ENCODE results near the gene ETHE1. TPM values are rescaled to one million over a fixed set of nuclear protein-coding genes. Genes with fewer than 3 reads are reported as not detected.

ETHE1 gene
- total RNA-seq, 3 donors from 2014 or later = 41.6 to 70.1 (median 59.4) TPM

- H3K36me3 ChIP-seq = no peaks in the 10 kb centered on the region
- no peaks in the 10 kb centered on the region for H3K9me3 ChIP-seq
- no peaks in the 10 kb centered on the region for H3K4me1 ChIP-seq
- H3K27ac ChIP-seq = no peak overlapping the region
- intact Hi-C loops (cut with DNase I; ENCODE audit: low total_unique reads) = no loop called here
- no peaks in the 10 kb centered on the region for H3K27me3 ChIP-seq
- no peak for DNase-seq (ENCODE audit: low spot score in 2 of 2)
- H3K4me3 ChIP-seq = no peak overlapping the region
- TF ChIP-seq POLR2AphosphoS5 (IDR thresholded peaks at IDR 0.05) (no peak), CTCF (IDR thresholded peaks at IDR 0.05) (no peak), POLR2A (IDR thresholded peaks at IDR 0.05) (no peak)
Observed at GRCh38 chr19:43489979-43490599, 36.9 kb downstream of the ETHE1 start.

GRCh38 chr19:43489310-43489709, 37.7 kb downstream of the ETHE1 start:
- intact Hi-C loops (cut with DNase I; ENCODE audit: low total_unique reads) = no loop called here
- no peaks in the 10 kb centered on the region for H3K4me1 ChIP-seq
- H3K36me3 ChIP-seq = no peaks in the 10 kb centered on the region
- H3K4me3 ChIP-seq = no peak overlapping the region
- H3K9me3 ChIP-seq = no peaks in the 10 kb centered on the region
- no peak overlapping the region for H3K27ac ChIP-seq
- TF ChIP-seq CTCF (IDR thresholded peaks at IDR 0.05) (no peak), POLR2A (IDR thresholded peaks at IDR 0.05) (no peak), POLR2AphosphoS5 (IDR thresholded peaks at IDR 0.05) (no peak)
- no peaks in the 10 kb centered on the region for H3K27me3 ChIP-seq
- no peak for DNase-seq (ENCODE audit: low spot score in 2 of 2)

- no peaks in the 10 kb centered on the region for H3K9me3 ChIP-seq
- TF ChIP-seq CTCF (IDR thresholded peaks at IDR 0.05) = no peak
- no peak for TF ChIP-seq POLR2AphosphoS5 (IDR thresholded peaks at IDR 0.05)
- no peak for TF ChIP-seq POLR2A (IDR thresholded peaks at IDR 0.05)
- H3K36me3 ChIP-seq = no peaks in the 10 kb centered on the region
- H3K4me1 ChIP-seq = no peaks in the 10 kb centered on the region
- no peak overlapping the region for H3K27ac ChIP-seq
- no peaks in the 10 kb centered on the region for H3K27me3 ChIP-seq
- intact Hi-C loops (cut with DNase I; ENCODE audit: low total_unique reads) = no loop called here
- no peak for DNase-seq (ENCODE audit: low spot score in 2 of 2)
- H3K4me3 ChIP-seq = no peak overlapping the region
Observed at GRCh38 chr19:43488179-43488578, 38.8 kb downstream of the ETHE1 start.

GRCh38 chr19:43486412-43486811, 40.6 kb downstream of the ETHE1 start:
- DNase-seq (ENCODE audit: low spot score in 2 of 2) = no peak
- intact Hi-C loops (cut with DNase I; ENCODE audit: low total_unique reads) = no loop called here
- Histone ChIP-seq H3K4me3 (no peak overlapping the region), H3K27me3 (no peaks in the 10 kb centered on the region), H3K27ac (no peak overlapping the region), H3K9me3 (no peaks in the 10 kb centered on the region), H3K4me1 (no peaks in the 10 kb centered on the region), H3K36me3 (no peaks in the 10 kb centered on the region)
- no peak for TF ChIP-seq POLR2AphosphoS5 (IDR thresholded peaks at IDR 0.05)
- no peak for TF ChIP-seq CTCF (IDR thresholded peaks at IDR 0.05)
- TF ChIP-seq POLR2A (IDR thresholded peaks at IDR 0.05) = no peak

GRCh38 chr19:43485951-43486350, 41.0 kb downstream of the ETHE1 start:
- H3K9me3 ChIP-seq = no peaks in the 10 kb centered on the region
- H3K4me1 ChIP-seq = no peaks in the 10 kb centered on the region
- no peaks in the 10 kb centered on the region for H3K27me3 ChIP-seq
- no peak for TF ChIP-seq POLR2A (IDR thresholded peaks at IDR 0.05)
- no peak for TF ChIP-seq POLR2AphosphoS5 (IDR thresholded peaks at IDR 0.05)
- no peak for TF ChIP-seq CTCF (IDR thresholded peaks at IDR 0.05)
- intact Hi-C loops (cut with DNase I; ENCODE audit: low total_unique reads) = no loop called here
- H3K4me3 ChIP-seq = no peak overlapping the region
- no peaks in the 10 kb centered on the region for H3K36me3 ChIP-seq
- no peak for DNase-seq (ENCODE audit: low spot score in 2 of 2)
- no peak overlapping the region for H3K27ac ChIP-seq

Measured in breast epithelium (tissue), 4 donors.